GM12878 (cell line): ENCODE measurements around the gene MAGEA6. TPM values are rescaled to one million over a fixed set of nuclear protein-coding genes. Genes with fewer than 3 reads are reported as not detected.

Source experiments
- ATAC-seq: fragments of 200-7000 bp; cut with Tn5 transposase; 3 replicates; pipeline ENCODE4 v1.9.1; 2020; ENCODE audit warnings: mild to moderate bottlenecking, moderate library complexity
- BruUV-seq: library from RNA; stranded (reverse); fragments of 400-500 nt; replicated peaks from 2 replicates; lab custom pipeline; 2021; lab: Mats Ljungman, UMichigan
- CTCF ChIA-PET: fragments of 300-600 bp; sonication (Branson Sonifier 250); formaldehyde crosslinking; extraction: SDS; loops from one replicate; lab custom pipeline; 2021; ENCODE audit warnings: inconsistent platforms; lab: Yijun Ruan, JAX
- POLR2A ChIA-PET: fragments of 350-600 bp; formaldehyde crosslinking; extraction: SDS; loops from one replicate; lab custom pipeline; 2021; ENCODE audit warnings: inconsistent platforms; lab: Charles Lee
- RAD21 ChIA-PET: fragments of 300-600 bp; sonication (Branson Sonifier 250); formaldehyde crosslinking; loops from one replicate; lab custom pipeline; 2023; ENCODE audit warnings: antibody characterized with exemption; ENCODE audit not compliant: unreplicated experiment; lab: Charles Lee
- SMC1A ChIA-PET: fragments of 300-600 bp; sonication (Branson Sonifier 250); formaldehyde crosslinking; loops from one replicate; lab custom pipeline; 2023; ENCODE audit not compliant: unreplicated experiment, uncharacterized antibody; lab: Charles Lee
- DNase-seq: peaks from one replicate; pipeline ENCODE4 v3.0.0-alpha.2; 2011; ENCODE audit warnings: low read depth, low spot score
- FAIRE-seq: peaks from 3 replicates; lab custom pipeline; 2011; peaks lifted over from hg19 to GRCh38; lab: Jason Lieb, UNC
- H2AFZ ChIP-seq: 2 replicates; pipeline ENCODE4 v1.6.0; 2011; ENCODE audit warnings: low read depth, low read length, control low read depth; ENCODE audit not compliant: control insufficient read depth
- H3K27ac ChIP-seq: 2 replicates; pipeline ENCODE4 v1.5.1; 2011; ENCODE audit warnings: control low read depth; ENCODE audit not compliant: control insufficient read depth, insufficient read depth
- H3K27me3 ChIP-seq, 2 experiments: replicated peaks in 1 of 2; 2 replicates each; pipeline versions ENCODE4 v1.6.0 to v1.6.1; 2011; ENCODE audit warnings: low read length in 1 of 2; ENCODE audit not compliant: control insufficient read depth in 2 of 2, insufficient read depth in 2 of 2
- H3K36me3 ChIP-seq, 2 experiments: 2 replicates each; pipeline ENCODE4 v1.5.1; 2011; ENCODE audit warnings: low read length in 1 of 2; ENCODE audit not compliant: control insufficient read depth in 2 of 2, insufficient read depth in 2 of 2
- H3K4me1 ChIP-seq: 2 replicates; pipeline ENCODE4 v1.6.1; 2011; ENCODE audit warnings: mild to moderate bottlenecking, low read length, moderate library complexity, mixed read lengths; ENCODE audit not compliant: control insufficient read depth, insufficient read depth
- H3K4me2 ChIP-seq: 2 replicates; pipeline ENCODE4 v1.6.0; 2011; ENCODE audit warnings: control low read depth; ENCODE audit not compliant: control insufficient read depth, insufficient read depth
- H3K4me3 ChIP-seq: fragments of 200-600 bp; sonication (generic); 2 replicates; pipeline ENCODE4 v1.5.1; 2016
- H3K79me2 ChIP-seq: 2 replicates; pipeline ENCODE4 v1.6.0; 2011; ENCODE audit warnings: low read length; ENCODE audit not compliant: control insufficient read depth, insufficient read depth
- H3K9ac ChIP-seq: 2 replicates; pipeline ENCODE4 v1.8.0; 2011; ENCODE audit warnings: low read length, control low read depth, mixed read lengths; ENCODE audit not compliant: control insufficient read depth, insufficient read depth
- H3K9me3 ChIP-seq: replicated peaks from 3 replicates; pipeline ENCODE4 v1.5.1; 2011; ENCODE audit warnings: mild to moderate bottlenecking, low read length; ENCODE audit not compliant: control insufficient read depth, insufficient read depth
- H4K20me1 ChIP-seq: 2 replicates; pipeline ENCODE4 v1.6.0; 2011; ENCODE audit not compliant: control insufficient read depth, insufficient read depth
- BCL11A ChIP-seq: IDR thresholded peaks from 2 replicates; pipeline ENCODE4 v1.6.1; 2011; ENCODE audit warnings: low read depth, low read length
- BCL3 ChIP-seq: IDR thresholded peaks from 2 replicates; pipeline ENCODE4 v1.6.1; 2011; ENCODE audit warnings: borderline replicate concordance, low read depth, mild to moderate bottlenecking, moderate library complexity, low read length; ENCODE audit not compliant: insufficient read depth, poor library complexity, severe bottlenecking
- BHLHE40 ChIP-seq, 2 experiments: fragments of 450-650 bp in 1 of 2; IDR thresholded peaks; 2 replicates each; pipeline ENCODE4 v1.6.1; 2011 to 2017; ENCODE audit warnings: low read depth in 2 of 2, borderline replicate concordance in 1 of 2, improper control_type of control experiment in 1 of 2, low read length in 1 of 2, mild to moderate bottlenecking in 1 of 2
- HDAC2 ChIP-seq: fragments of 200-600 bp; sonication (generic); IDR thresholded peaks from 2 replicates; pipeline ENCODE4 v1.6.1; 2017
- IKZF2 ChIP-seq, 2 experiments: fragments of 450-650 bp; IDR thresholded peaks; 2 replicates each; pipeline ENCODE4 v1.6.1; 2017; ENCODE audit warnings: mild to moderate bottlenecking in 2 of 2, moderate library complexity in 2 of 2
- NKRF ChIP-seq: fragments of 450-650 bp; conservative IDR thresholded peaks from 2 replicates; pipeline ENCODE4 v1.6.1; 2017; ENCODE audit warnings: mild to moderate bottlenecking, moderate library complexity
- PAX5 ChIP-seq: IDR thresholded peaks from 2 replicates; pipeline ENCODE4 v1.6.1; 2011; ENCODE audit warnings: low read depth, low read length, borderline replicate concordance
- PBX3 ChIP-seq: IDR thresholded peaks from 2 replicates; pipeline ENCODE4 v1.6.1; 2011; ENCODE audit warnings: mild to moderate bottlenecking, low read depth, low read length, moderate library complexity; ENCODE audit not compliant: insufficient replicate concordance
- POLR2AphosphoS5 ChIP-seq: IDR thresholded peaks from 2 replicates; pipeline ENCODE4 v1.6.1; 2011; ENCODE audit warnings: mild to moderate bottlenecking, low read length, inconsistent platforms
- RUNX3 ChIP-seq: IDR thresholded peaks from 2 replicates; pipeline ENCODE4 v1.6.1; 2012; ENCODE audit warnings: low read length, inconsistent platforms
- SUPT20H ChIP-seq: IDR thresholded peaks from 2 replicates; pipeline ENCODE4 v1.6.1; 2011; ENCODE audit warnings: low read depth, mild to moderate bottlenecking, low read length, moderate library complexity, borderline replicate concordance; ENCODE audit not compliant: control insufficient read depth
- TBL1XR1 ChIP-seq: IDR thresholded peaks from 2 replicates; pipeline ENCODE4 v1.6.1; 2012; ENCODE audit warnings: low read depth, low read length, improper control_type of control experiment
- WGBS: methylation state at CpG from one replicate; pipeline ENCODE4 v1.1.6; 2016; ENCODE audit warnings: low lambda C conversion rate; ENCODE audit not compliant: insufficient replicate concordance, insufficient coverage; ENCODE audit errors: missing lambda C conversion rate; 5-methylcytosine and 5-hydroxymethylcytosine counted together
- in situ Hi-C: fragments of 300-500 bp; cut with MboI; formaldehyde crosslinking; loops from 9 replicates; pipeline ENCODE4 v1.14.3; 2018; ENCODE audit warnings: mixed read lengths
- intact Hi-C: fragments of 100-400 bp; cut with micrococcal nuclease; formaldehyde crosslinking; loops from one replicate; pipeline ENCODE4 v1.14.2; 2022; ENCODE audit not compliant: unreplicated experiment
- polyA plus RNA-seq, 11 experiments: library from polyadenylated mRNA; depleted of rRNA in 4 of 11; unstranded in 6 of 11; stranded (reverse) in 5 of 11; fragments of >200 nt; fragmentation: Nextera tagmentation in 4 of 11; fragmentation: Illumina TruSeq in 1 of 11; extraction: Ambion mirVana in 4 of 11; extraction: Trizol in 1 of 11; gene quantifications; 1 replicate in 1 of 11; 2 replicates in 10 of 11; pipeline versions ENCODE4 v1.2.1 to v1.2.3, GENCODE V29; 2011 to 2016; ENCODE audit warnings: inconsistent platforms in 2 of 11, missing spikeins in 2 of 11, low read depth in 1 of 11
- total RNA-seq, 4 experiments: library from RNA; depleted of rRNA in 3 of 4; stranded (reverse); fragments of >200 nt in 3 of 4; fragmentation: Illumina TruSeq in 1 of 4; extraction: Trizol in 1 of 4; gene quantifications; 2 replicates each; pipeline versions ENCODE4 v1.2.1 to v1.2.3, GENCODE V29; 2013 to 2021
- TF ChIP-seq, protein P1 (sequence below): IDR thresholded peaks from 2 replicates; pipeline ENCODE4 v1.6.1; 2012; ENCODE audit warnings: low read depth, low read length, improper control_type of control experiment
- TF ChIP-seq, protein P2 (sequence below): fragments of 450-650 bp; IDR thresholded peaks from 2 replicates; pipeline ENCODE4 v1.6.1; 2017; ENCODE audit warnings: mild to moderate bottlenecking, moderate library complexity

The MAGEA6 gene
- total and polyA plus RNA-seq, 10 of the 15 experiments (the other 5 are each of a cell fraction or from before 2014, with no cell fraction given): 0.38 to 2.7 TPM; not detected in 8

DNA sequence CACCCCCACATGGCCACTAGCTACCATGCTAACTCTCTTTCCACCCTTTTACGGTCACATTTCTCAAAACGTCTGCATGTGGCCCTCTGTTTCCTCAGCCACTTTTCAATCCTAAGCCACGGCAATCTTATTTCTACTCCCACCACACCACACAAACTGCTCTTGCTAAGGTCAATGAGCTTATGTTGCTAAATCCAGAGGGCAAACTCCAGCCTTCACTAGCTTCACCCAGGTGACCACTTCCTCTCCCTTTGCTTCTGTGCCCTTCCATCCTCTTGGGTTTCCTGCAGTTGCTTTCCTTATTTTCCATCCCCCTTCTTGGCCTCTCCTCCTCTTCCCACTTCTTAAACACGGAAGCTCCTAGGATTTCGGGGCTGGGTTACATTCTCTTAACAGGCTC lies 44.6 kb upstream of the MAGEA6 start:
- H3K79me2 ChIP-seq: no peaks in the 10 kb centered on the region
- in situ Hi-C loops: loop anchor here (25.0 kb wide), 1 partner anchor 177 kb away; the partner anchor contains the start of gene GABRQ
- 6% methylated on average over 5 of the region's 5 CpGs for WGBS
- H2AFZ ChIP-seq: no peak overlapping the region
- H3K36me3 ChIP-seq: no peaks in the 10 kb centered on the region
- no peak overlapping the region for H3K4me2 ChIP-seq
- intact Hi-C loops: no loop called here
- FAIRE-seq (no peak), ATAC-seq (no peak), DNase-seq (no peak)
- ChIA-PET POLR2A (no interaction called here), CTCF (interaction anchor here (0.8 to 1.9 kb wide), 4 partner anchors 9 to 1061 kb away, joined by 3 to 10 read pairs (median 3); no protein-coding TSS in a partner anchor), RAD21 (interaction anchor here (3.5 kb wide), 1 partner anchor 172 kb away, joined by 15 read pairs; no protein-coding TSS in a partner anchor), SMC1A (interaction anchor here (1.0 to 1.5 kb wide), 3 partner anchors 10 to 171 kb away, joined by 3 to 4 read pairs (median 3); no protein-coding TSS in a partner anchor)
- no peaks in the 10 kb centered on the region for H3K9me3 ChIP-seq
- H3K4me1 ChIP-seq: no peaks in the 10 kb centered on the region
- H4K20me1 ChIP-seq: no peaks in the 10 kb centered on the region
- H3K27ac ChIP-seq: no peak overlapping the region
- no peak overlapping the region for H3K4me3 ChIP-seq
- no TSS peak for BruUV-seq
- no peak overlapping the region for H3K9ac ChIP-seq
- H3K27me3 ChIP-seq: no peaks in the 10 kb centered on the region
- TF ChIP-seq IKZF2 (IDR thresholded peaks at IDR 0.05) (no peak), HDAC2 (no peak), PBX3 (no peak), POLR2AphosphoS5 (no peak), RUNX3 (no peak), SUPT20H (no peak), BHLHE40 (IDR thresholded peaks at IDR 0.05; ENCODE audit: borderline replicate concordance in 1 of 2, low read depth in 2 of 2, low read length in 1 of 2) (no peak), TBL1XR1 (no peak), PAX5 (no peak), NKRF (no peak), BCL11A (no peak), BCL3 (no peak)
- TF ChIP-seq, protein P1, sequence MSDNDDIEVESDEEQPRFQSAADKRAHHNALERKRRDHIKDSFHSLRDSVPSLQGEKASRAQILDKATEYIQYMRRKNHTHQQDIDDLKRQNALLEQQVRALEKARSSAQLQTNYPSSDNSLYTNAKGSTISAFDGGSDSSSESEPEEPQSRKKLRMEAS: no peak
- TF ChIP-seq, protein P2, sequence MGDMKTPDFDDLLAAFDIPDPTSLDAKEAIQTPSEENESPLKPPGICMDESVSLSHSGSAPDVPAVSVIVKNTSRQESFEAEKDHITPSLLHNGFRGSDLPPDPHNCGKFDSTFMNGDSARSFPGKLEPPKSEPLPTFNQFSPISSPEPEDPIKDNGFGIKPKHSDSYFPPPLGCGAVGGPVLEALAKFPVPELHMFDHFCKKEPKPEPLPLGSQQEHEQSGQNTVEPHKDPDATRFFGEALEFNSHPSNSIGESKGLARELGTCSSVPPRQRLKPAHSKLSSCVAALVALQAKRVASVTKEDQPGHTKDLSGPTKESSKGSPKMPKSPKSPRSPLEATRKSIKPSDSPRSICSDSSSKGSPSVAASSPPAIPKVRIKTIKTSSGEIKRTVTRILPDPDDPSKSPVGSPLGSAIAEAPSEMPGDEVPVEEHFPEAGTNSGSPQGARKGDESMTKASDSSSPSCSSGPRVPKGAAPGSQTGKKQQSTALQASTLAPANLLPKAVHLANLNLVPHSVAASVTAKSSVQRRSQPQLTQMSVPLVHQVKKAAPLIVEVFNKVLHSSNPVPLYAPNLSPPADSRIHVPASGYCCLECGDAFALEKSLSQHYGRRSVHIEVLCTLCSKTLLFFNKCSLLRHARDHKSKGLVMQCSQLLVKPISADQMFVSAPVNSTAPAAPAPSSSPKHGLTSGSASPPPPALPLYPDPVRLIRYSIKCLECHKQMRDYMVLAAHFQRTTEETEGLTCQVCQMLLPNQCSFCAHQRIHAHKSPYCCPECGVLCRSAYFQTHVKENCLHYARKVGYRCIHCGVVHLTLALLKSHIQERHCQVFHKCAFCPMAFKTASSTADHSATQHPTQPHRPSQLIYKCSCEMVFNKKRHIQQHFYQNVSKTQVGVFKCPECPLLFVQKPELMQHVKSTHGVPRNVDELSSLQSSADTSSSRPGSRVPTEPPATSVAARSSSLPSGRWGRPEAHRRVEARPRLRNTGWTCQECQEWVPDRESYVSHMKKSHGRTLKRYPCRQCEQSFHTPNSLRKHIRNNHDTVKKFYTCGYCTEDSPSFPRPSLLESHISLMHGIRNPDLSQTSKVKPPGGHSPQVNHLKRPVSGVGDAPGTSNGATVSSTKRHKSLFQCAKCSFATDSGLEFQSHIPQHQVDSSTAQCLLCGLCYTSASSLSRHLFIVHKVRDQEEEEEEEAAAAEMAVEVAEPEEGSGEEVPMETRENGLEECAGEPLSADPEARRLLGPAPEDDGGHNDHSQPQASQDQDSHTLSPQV: no peak
